ENCODE measurements around the gene TANGO6. TPM values are rescaled to one million over a fixed set of nuclear protein-coding genes. Genes with fewer than 3 reads are reported as not detected.
"Not testable (repeated sequence)": the region's sequence is repeated elsewhere in the genome, so short reads cannot be mapped to it uniquely, and the experiment has no call there.

Gene TANGO6
- total RNA-seq, 2 donors from 2014 or later, result 9.6 to 22.7 TPM

- Histone ChIP-seq H3K4me3 (no peak overlapping the region), H3K27me3 (no peaks in the 10 kb centered on the region), H3K27ac (peak overlapping the region; percentile 52 to 79 (median 68)), H3K36me3 (replicated peaks in 1 of 2; ENCODE audit: insufficient read depth in 1 of 2, low read depth in 2 of 2) (no peaks in the 10 kb centered on the region), H3K4me1 (peaks cover 12% of the 10 kb centered on the region), H3K9me3 (no peaks in the 10 kb centered on the region)
- WGBS, 2 donors, result 41 to 60% methylated on average over 10 to 11 of the region's 11 CpGs
- intact Hi-C loops (cut with DNase I), result no loop called here
- DNase-seq (peak; percentile 31 to 66 (median 44)), ATAC-seq (peak; percentile 89)
- TF ChIP-seq CTCF (IDR thresholded peaks at IDR 0.05) (no peak), POLR2A (IDR thresholded peaks at IDR 0.05) (no peak)
These were observed 214.4 kb downstream of the TANGO6 start for GRCh38 chr16:69057400-69058378.

GRCh38 chr16:69063491-69063890, 220.2 kb downstream of the TANGO6 start:
- WGBS, 2 donors, result 94 to 99% methylated on average over 6 to 8 of the region's 8 CpGs
- H3K27me3 ChIP-seq; H3K4me3 ChIP-seq; H3K36me3 ChIP-seq (replicated peaks in 1 of 2; ENCODE audit: insufficient read depth in 1 of 2, low read depth in 2 of 2); H3K27ac ChIP-seq; DNase-seq; H3K4me1 ChIP-seq; ATAC-seq; intact Hi-C loops (cut with DNase I); H3K9me3 ChIP-seq: not testable (repeated sequence)

- DNase-seq (no peak), ATAC-seq (no peak)
- Histone ChIP-seq H3K4me1 (no peaks in the 10 kb centered on the region), H3K27me3 (no peaks in the 10 kb centered on the region), H3K27ac (no peak overlapping the region), H3K36me3 (replicated peaks in 1 of 2; ENCODE audit: insufficient read depth in 1 of 2, low read depth in 2 of 2) (no peaks in the 10 kb centered on the region), H3K9me3 (no peaks in the 10 kb centered on the region), H3K4me3 (no peak overlapping the region)
- 93 to 100% methylated on average over 2 of the region's 2 CpGs for WGBS, 2 donors
- intact Hi-C loops (cut with DNase I), result no loop called here
- TF ChIP-seq POLR2A (IDR thresholded peaks at IDR 0.05) (no peak), CTCF (IDR thresholded peaks at IDR 0.05) (no peak)
These were observed 220.9 kb downstream of the TANGO6 start for GRCh38 chr16:69064124-69064763.

GRCh38 chr16:69064764-69065313, 221.5 kb downstream of the TANGO6 start:
- 77 to 84% methylated on average over 6 of the region's 6 CpGs for WGBS, 2 donors
- Histone ChIP-seq H3K4me1 (no peaks in the 10 kb centered on the region), H3K4me3 (no peak overlapping the region), H3K9me3 (no peaks in the 10 kb centered on the region), H3K36me3 (replicated peaks in 1 of 2; ENCODE audit: insufficient read depth in 1 of 2, low read depth in 2 of 2) (no peaks in the 10 kb centered on the region), H3K27ac (no peak overlapping the region), H3K27me3 (no peaks in the 10 kb centered on the region)
- ATAC-seq (no peak), DNase-seq (no peak)
- TF ChIP-seq CTCF (IDR thresholded peaks at IDR 0.05) (no peak), POLR2A (IDR thresholded peaks at IDR 0.05) (no peak)
- intact Hi-C loops (cut with DNase I), result no loop called here

GRCh38 chr16:69069504-69069903, 226.2 kb downstream of the TANGO6 start:
- Histone ChIP-seq H3K4me1 (no peaks in the 10 kb centered on the region), H3K9me3 (no peaks in the 10 kb centered on the region), H3K27me3 (no peaks in the 10 kb centered on the region), H3K4me3 (no peak overlapping the region), H3K27ac (no peak overlapping the region), H3K36me3 (replicated peaks in 1 of 2; ENCODE audit: insufficient read depth in 1 of 2, low read depth in 2 of 2) (no peaks in the 10 kb centered on the region)
- DNase-seq (no peak), ATAC-seq (no peak)
- WGBS, 2 donors, result 95 to 96% methylated on average over 5 of the region's 5 CpGs
- intact Hi-C loops (cut with DNase I), result no loop called here
- TF ChIP-seq CTCF (IDR thresholded peaks at IDR 0.05) (no peak), POLR2A (IDR thresholded peaks at IDR 0.05) (no peak)

Measured in body of pancreas (tissue), 4 donors.